Osteoblast (primary cell): ENCODE results near the gene RPLP2. TPM values are rescaled to one million over a fixed set of nuclear protein-coding genes. Genes with fewer than 3 reads are reported as not detected.

ENCODE experiments used
- DNase-seq: peaks from one replicate; pipeline ENCODE4 v3.0.0; 2011; ENCODE audit warnings: low spot score, mixed read lengths; ENCODE audit not compliant: insufficient read length; ENCODE audit errors: missing footprints
- H2AFZ ChIP-seq: 2 replicates; pipeline ENCODE4 v1.6.0; 2011; ENCODE audit warnings: mild to moderate bottlenecking, low read length
- H3K27ac ChIP-seq: 2 replicates; pipeline ENCODE4 v1.5.1; 2011; ENCODE audit warnings: mild to moderate bottlenecking, low read depth, low read length, moderate library complexity
- H3K27me3 ChIP-seq: 2 replicates; pipeline ENCODE4 v1.6.0; 2012; ENCODE audit warnings: mild to moderate bottlenecking, control low read depth, inconsistent platforms, low read length, moderate library complexity; ENCODE audit not compliant: insufficient read depth
- H3K36me3 ChIP-seq: 2 replicates; pipeline ENCODE4 v1.5.1; 2011; ENCODE audit warnings: mild to moderate bottlenecking, low read length, control low read depth, moderate library complexity; ENCODE audit not compliant: insufficient read depth
- H3K4me1 ChIP-seq: 2 replicates; pipeline ENCODE4 v1.5.1; 2011; ENCODE audit warnings: mild to moderate bottlenecking, low read length, control low read depth, moderate library complexity; ENCODE audit not compliant: insufficient read depth
- H3K4me2 ChIP-seq: 2 replicates; pipeline ENCODE4 v1.6.0; 2011; ENCODE audit warnings: mild to moderate bottlenecking, low read length; ENCODE audit not compliant: insufficient read depth
- H3K4me3 ChIP-seq: fragments of 200-600 bp; sonication (generic); 3 replicates; pipeline ENCODE4 v1.5.1; 2012; ENCODE audit warnings: mild to moderate bottlenecking, low read length, inconsistent platforms; ENCODE audit not compliant: insufficient read depth
- H3K79me2 ChIP-seq: 2 replicates; pipeline ENCODE4 v1.6.0; 2012; ENCODE audit warnings: mild to moderate bottlenecking, low read length, control low read depth, inconsistent platforms; ENCODE audit not compliant: insufficient read depth
- H3K9me3 ChIP-seq: 2 replicates; pipeline ENCODE4 v1.5.1; 2011; ENCODE audit warnings: low read depth, low read length, control low read depth
- H4K20me1 ChIP-seq: 2 replicates; pipeline ENCODE4 v1.6.0; 2012; ENCODE audit warnings: mild to moderate bottlenecking, low read length, control low read depth; ENCODE audit not compliant: insufficient read depth
- CTCF ChIP-seq: IDR thresholded peaks from 2 replicates; pipeline ENCODE4 v1.5.1; 2011; ENCODE audit warnings: mild to moderate bottlenecking, low read depth, low read length, moderate library complexity; ENCODE audit errors: extremely low read depth
- total RNA-seq: library from RNA; depleted of rRNA; stranded (reverse); fragments of >200 nt; gene quantifications from 2 replicates; pipeline ENCODE4 v1.2.3, GENCODE V29; 2012

The RPLP2 gene
- total RNA-seq, 1 donor = 386 TPM

- peak; percentile 95 for DNase-seq
- Histone ChIP-seq H3K79me2 (peaks cover 91% of the 10 kb centered on the region), H3K27ac (no peak overlapping the region), H3K9me3 (no peaks in the 10 kb centered on the region), H3K4me3 (peak overlapping the region; percentile 28), H3K4me1 (peaks cover 27% of the 10 kb centered on the region), H3K27me3 (no peaks in the 10 kb centered on the region), H3K4me2 (no peak overlapping the region), H4K20me1 (peaks cover 45% of the 10 kb centered on the region), H2AFZ (no peak overlapping the region), H3K36me3 (peaks cover 6% of the 10 kb centered on the region)
- TF ChIP-seq CTCF = no peak
Measured at GRCh38 chr11:849104-849824, 39.5 kb downstream of the RPLP2 start.

- H3K4me2 ChIP-seq = no peak overlapping the region
- H2AFZ ChIP-seq = no peak overlapping the region
- no peak overlapping the region for H3K27ac ChIP-seq
- no peak for DNase-seq
- no peak for TF ChIP-seq CTCF
- peaks cover 47% of the 10 kb centered on the region for H4K20me1 ChIP-seq
- H3K27me3 ChIP-seq = no peaks in the 10 kb centered on the region
- no peaks in the 10 kb centered on the region for H3K9me3 ChIP-seq
- peaks cover 6% of the 10 kb centered on the region for H3K36me3 ChIP-seq
- H3K4me3 ChIP-seq = no peak overlapping the region
- H3K4me1 ChIP-seq = peaks cover 21% of the 10 kb centered on the region
- H3K79me2 ChIP-seq = peaks cover 93% of the 10 kb centered on the region
Measured at GRCh38 chr11:849951-850774, 40.4 kb downstream of the RPLP2 start.

- no peak overlapping the region for H3K4me2 ChIP-seq
Measured at GRCh38 chr11:850775-851763, 41.3 kb downstream of the RPLP2 start.

More at GRCh38 chr11:850775-851763, 41.3 kb downstream of the RPLP2 start:
- H3K27ac ChIP-seq = no peak overlapping the region
- peak; percentile 97 for DNase-seq
- H3K27me3 ChIP-seq = no peaks in the 10 kb centered on the region
- no peaks in the 10 kb centered on the region for H3K9me3 ChIP-seq
- H2AFZ ChIP-seq = no peak overlapping the region
- H3K79me2 ChIP-seq = peaks cover 93% of the 10 kb centered on the region
- H3K36me3 ChIP-seq = peaks cover 6% of the 10 kb centered on the region
- H4K20me1 ChIP-seq = peaks cover 50% of the 10 kb centered on the region
- peaks cover 12% of the 10 kb centered on the region for H3K4me1 ChIP-seq
- no peak overlapping the region for H3K4me3 ChIP-seq
- TF ChIP-seq CTCF = peak; percentile 19
